Natural killer cell (primary cell): ENCODE data around the gene DEFB114. TPM values are rescaled to one million over a fixed set of nuclear protein-coding genes. Genes with fewer than 3 reads are reported as not detected.

ENCODE experiments used
- ATAC-seq, 3 donors: fragments of 150-1000 bp in 2 of 3; fragments of 200-7000 bp in 1 of 3; cut with Tn5 transposase; 1 replicate in 1 of 3; 2 replicates in 2 of 3; pipeline ENCODE4 v1.10.0; 2021; ENCODE audit warnings: mild to moderate bottlenecking in 2 of 3, moderate library complexity in 2 of 3
- DNase-seq, 2 donors: peaks; one replicate each; pipeline versions ENCODE4 v3.0.0 to v3.0.0-alpha.2; 2013 to 2021; ENCODE audit warnings: mixed read lengths in 1 of 2
- H3K27ac ChIP-seq: one replicate; pipeline ENCODE4 v1.5.1; 2013; ENCODE audit warnings: mild to moderate bottlenecking, low read length
- H3K27me3 ChIP-seq: one replicate; pipeline ENCODE4 v1.6.1; 2013; ENCODE audit warnings: low read length; ENCODE audit not compliant: control insufficient read depth, insufficient read depth
- H3K36me3 ChIP-seq: one replicate; pipeline ENCODE4 v1.6.1; 2013; ENCODE audit warnings: low read length; ENCODE audit not compliant: control insufficient read depth, insufficient read depth
- H3K4me1 ChIP-seq: one replicate; pipeline ENCODE4 v1.6.1; 2013; ENCODE audit warnings: low read length; ENCODE audit not compliant: control insufficient read depth, insufficient read depth
- H3K4me3 ChIP-seq: one replicate; pipeline ENCODE4 v1.5.1; 2013; ENCODE audit warnings: low read length
- H3K9me3 ChIP-seq: one replicate; pipeline ENCODE4 v1.6.1; 2013; ENCODE audit warnings: low read length; ENCODE audit not compliant: control insufficient read depth, insufficient read depth
- H3K27ac Mint-ChIP-seq, 2 donors: one replicate each; pipeline ENCODE4 v1.8.0; 2022; ENCODE audit warnings: mild to moderate bottlenecking in 2 of 2, mixed read lengths in 2 of 2, moderate library complexity in 1 of 2
- H3K27me3 Mint-ChIP-seq, 2 donors: one replicate each; pipeline ENCODE4 v1.8.0; 2022; ENCODE audit warnings: low read depth in 2 of 2, mixed read lengths in 2 of 2
- H3K36me3 Mint-ChIP-seq: one replicate; pipeline ENCODE4 v1.8.0; 2022; ENCODE audit warnings: mixed read lengths
- H3K4me1 Mint-ChIP-seq, 2 donors: one replicate each; pipeline ENCODE4 v1.8.0; 2022; ENCODE audit warnings: mixed read lengths in 2 of 2
- H3K4me3 Mint-ChIP-seq: one replicate; pipeline ENCODE4 v1.8.0; 2022; ENCODE audit warnings: mild to moderate bottlenecking, moderate library complexity, mixed read lengths
- H3K9me3 Mint-ChIP-seq, 2 donors: one replicate each; pipeline ENCODE4 v1.8.0; 2022; ENCODE audit warnings: mixed read lengths in 2 of 2
- CTCF ChIP-seq: fragments of 200-600 bp; IDR thresholded peaks from one replicate; pipeline ENCODE4 v1.8.0; 2022; ENCODE audit warnings: antibody characterized with exemption
- WGBS: methylation state at CpG from one replicate; pipeline ENCODE4 v1.1.7; 2013; ENCODE audit warnings: missing lambda C conversion rate; ENCODE audit not compliant: insufficient coverage; 5-methylcytosine and 5-hydroxymethylcytosine counted together
- intact Hi-C: fragments of 100-400 bp; cut with micrococcal nuclease; formaldehyde crosslinking; loops from one replicate; pipeline ENCODE4 v1.14.2; 2022
- total RNA-seq, 4 donors: library from RNA; stranded (reverse); fragments of 120-200 nt in 1 of 4; gene quantifications; one replicate each; pipeline versions ENCODE4 v1.2.3 to v1.2.4, GENCODE V29; 2013 to 2022

Gene DEFB114
- total RNA-seq, 3 donors from 2014 or later (not counting 1 experiment from before 2014, with no cell fraction given) = not detected

GRCh38 chr6:49937017-49937416 is 26.9 kb downstream of the DEFB114 start:
- Histone ChIP-seq H3K36me3 (no peaks in the 10 kb centered on the region), H3K27me3 (no peaks in the 10 kb centered on the region), H3K27ac (no peak overlapping the region), H3K9me3 (no peaks in the 10 kb centered on the region), H3K4me3 (no peak overlapping the region), H3K4me1 (no peaks in the 10 kb centered on the region)
- Mint-ChIP-seq H3K36me3 (no peaks in the 10 kb centered on the region), H3K4me3 (no peak overlapping the region), H3K27me3 (no peaks in the 10 kb centered on the region), H3K9me3 (peaks cover 6 to 11% of the 10 kb centered on the region in 2 donors), H3K27ac (no peak overlapping the region), H3K4me1 (no peaks in the 10 kb centered on the region)
- DNase-seq = no peak
- no CpG with 5 or more reads among the region's 2 CpGs for WGBS
- TF ChIP-seq CTCF = no peak
- intact Hi-C loops = no loop called here
- ATAC-seq = no peak

- Histone ChIP-seq H3K4me1 (no peaks in the 10 kb centered on the region), H3K9me3 (no peaks in the 10 kb centered on the region), H3K27me3 (no peaks in the 10 kb centered on the region), H3K27ac (no peak overlapping the region), H3K36me3 (no peaks in the 10 kb centered on the region), H3K4me3 (no peak overlapping the region)
- TF ChIP-seq CTCF = no peak
- H3K27me3 Mint-ChIP-seq = no peaks in the 10 kb centered on the region
- peaks cover 5 to 6% of the 10 kb centered on the region in 2 donors for H3K9me3 Mint-ChIP-seq
- no peak overlapping the region for H3K4me3 Mint-ChIP-seq
- H3K36me3 Mint-ChIP-seq = no peaks in the 10 kb centered on the region
- DNase-seq (no peak), ATAC-seq (no peak)
- 84% methylated on average over 3 of the region's 3 CpGs for WGBS
- no peaks in the 10 kb centered on the region for H3K4me1 Mint-ChIP-seq
- intact Hi-C loops = no loop called here
- no peak overlapping the region for H3K27ac Mint-ChIP-seq
Observed at GRCh38 chr6:49935387-49935786, 28.6 kb downstream of the DEFB114 start.

GRCh38 chr6:49934770-49935169 is 29.2 kb downstream of the DEFB114 start:
- Mint-ChIP-seq H3K4me3 (no peak overlapping the region), H3K27ac (no peak overlapping the region), H3K4me1 (no peaks in the 10 kb centered on the region), H3K9me3 (peaks cover 5 to 6% of the 10 kb centered on the region in 2 donors), H3K36me3 (no peaks in the 10 kb centered on the region), H3K27me3 (no peaks in the 10 kb centered on the region)
- Histone ChIP-seq H3K4me3 (no peak overlapping the region), H3K9me3 (no peaks in the 10 kb centered on the region), H3K36me3 (no peaks in the 10 kb centered on the region), H3K4me1 (no peaks in the 10 kb centered on the region), H3K27ac (no peak overlapping the region), H3K27me3 (no peaks in the 10 kb centered on the region)
- no peak for TF ChIP-seq CTCF
- intact Hi-C loops = no loop called here
- ATAC-seq (no peak), DNase-seq (no peak)
- WGBS = 100% methylated on average over 1 of the region's 1 CpG

GRCh38 chr6:49933526-49933925 is 30.4 kb downstream of the DEFB114 start:
- no peak overlapping the region for H3K27ac ChIP-seq
- intact Hi-C loops = no loop called here
- Mint-ChIP-seq H3K27ac (no peak overlapping the region), H3K9me3 (peaks cover 5 to 8% of the 10 kb centered on the region in 2 donors), H3K27me3 (no peaks in the 10 kb centered on the region), H3K36me3 (no peaks in the 10 kb centered on the region), H3K4me3 (no peak overlapping the region), H3K4me1 (no peaks in the 10 kb centered on the region)
- no peaks in the 10 kb centered on the region for H3K9me3 ChIP-seq
- no peaks in the 10 kb centered on the region for H3K36me3 ChIP-seq
- WGBS = 94% methylated on average over 21 of the region's 21 CpGs
- no peak for TF ChIP-seq CTCF
- no peaks in the 10 kb centered on the region for H3K27me3 ChIP-seq
- H3K4me1 ChIP-seq = no peaks in the 10 kb centered on the region
- DNase-seq = no peak
- H3K4me3 ChIP-seq = no peak overlapping the region
- ATAC-seq = no peak
